ENCODE results near the gene EID2.

Gene EID2

GRCh38 chr19:39539518-39540332 is at the start of gene EID2:
Gene EID2, minus strand, starts transcription at chr19:39540161. Its CDS starts 82 bp downstream, at chr19:39540079.
- DNase-seq: peak; percentile 68

DNA sequence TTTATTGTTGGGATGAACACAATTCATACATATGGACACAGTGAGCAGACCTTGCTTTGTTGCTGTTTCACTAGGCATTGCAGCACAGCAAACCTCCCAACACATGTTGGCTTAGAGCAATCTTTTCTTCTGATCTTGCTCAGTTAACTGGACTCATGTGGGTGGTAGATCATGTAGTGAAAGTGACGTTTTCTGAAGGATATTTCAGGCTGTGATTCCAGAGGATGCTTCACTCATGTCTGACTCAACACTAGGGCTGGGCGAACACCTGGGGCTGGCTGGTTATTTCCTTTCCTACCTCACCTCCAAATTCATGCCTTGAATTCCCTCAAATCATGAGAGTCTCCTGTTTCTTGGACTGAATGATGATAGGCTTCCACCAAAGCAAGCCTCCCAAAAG is 48.1 kb upstream of the EID2 start:
- DNase-seq: no peak

DNA sequence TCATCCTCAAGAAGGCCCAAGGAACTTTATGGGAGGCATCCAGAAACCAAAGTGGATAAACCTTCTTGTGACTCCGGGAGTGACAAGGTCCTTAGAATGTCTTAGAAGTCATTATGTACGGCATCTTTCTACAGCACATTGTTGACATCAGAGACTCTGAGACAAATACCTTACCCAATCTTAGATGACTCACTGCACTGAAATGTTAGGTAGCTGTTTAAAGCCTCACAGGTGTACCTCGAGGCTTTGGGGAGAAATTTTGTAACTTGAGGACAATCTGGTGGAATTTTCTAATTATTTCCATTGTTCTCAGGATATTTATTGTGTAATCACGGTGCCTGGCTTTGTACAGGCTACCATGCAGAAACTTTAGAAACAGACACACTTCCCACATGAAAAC is 47.5 kb upstream of the EID2 start:
- no peak for DNase-seq

GRCh38 chr19:39582891-39583625 is 43.1 kb upstream of the EID2 start:
- DNase-seq: no peak

- no peak for DNase-seq
Measured at GRCh38 chr19:39582442-39582841, 42.5 kb upstream of the EID2 start.

DNA sequence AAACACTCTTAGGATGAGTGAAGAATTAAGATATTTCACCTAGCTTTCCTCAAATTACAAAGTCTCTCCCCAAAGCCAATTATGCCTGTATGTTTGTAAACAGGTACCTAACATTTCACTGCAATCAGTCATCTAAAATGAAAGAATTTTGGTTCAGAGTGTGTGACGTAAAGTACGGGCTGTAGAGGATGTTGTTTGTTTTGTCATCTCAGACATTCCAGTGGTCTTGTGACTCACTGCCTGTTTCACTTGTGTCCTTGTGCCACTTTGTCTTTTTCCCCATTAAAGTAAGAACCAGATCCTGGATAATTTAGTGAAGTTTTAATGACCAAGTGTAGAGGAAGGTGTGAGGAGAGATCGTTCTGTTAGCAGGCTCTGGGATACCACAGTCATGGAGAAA is 28.6 kb upstream of the EID2 start:
- no peak for DNase-seq

DNA sequence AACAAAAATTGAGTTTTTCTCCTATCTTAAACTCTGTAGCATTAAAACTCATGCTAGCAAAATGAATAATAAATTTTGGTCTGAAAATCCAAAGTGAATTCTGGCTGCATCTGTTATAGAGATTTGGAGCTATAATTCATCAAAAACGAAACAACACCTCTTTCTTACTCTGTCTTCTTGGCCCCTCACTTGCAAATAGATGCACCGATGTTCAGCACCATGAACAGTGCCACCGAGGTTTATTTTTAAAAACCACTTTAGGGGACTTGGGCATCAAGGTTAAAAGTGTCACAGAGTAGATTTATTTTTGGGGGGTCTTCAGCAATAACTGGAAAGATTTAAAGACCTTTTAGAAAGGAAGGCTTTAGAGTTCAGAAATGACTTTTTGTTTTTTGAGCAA is 26.1 kb upstream of the EID2 start:
- no peak for DNase-seq

DNA sequence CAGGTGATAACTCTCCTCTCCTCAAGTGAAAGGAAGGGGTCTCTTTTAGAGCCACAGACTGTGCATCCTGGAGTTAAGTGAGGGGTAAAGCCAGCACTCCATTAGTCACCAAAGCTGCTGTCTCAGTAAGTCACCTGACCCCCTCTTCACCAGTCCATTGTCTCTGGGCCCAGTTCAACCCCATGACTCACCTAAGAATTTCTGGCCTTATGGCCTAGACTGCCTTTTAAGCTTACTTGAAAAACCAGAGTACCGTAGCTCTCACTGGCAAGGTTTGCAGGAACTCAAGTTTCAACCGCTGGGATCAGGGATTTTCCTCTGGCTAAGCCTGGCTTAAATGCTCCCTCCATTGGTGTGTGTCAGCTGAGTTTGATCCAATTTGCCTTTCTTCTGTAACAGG is 23.4 kb upstream of the EID2 start:
- no peak for DNase-seq

DNA sequence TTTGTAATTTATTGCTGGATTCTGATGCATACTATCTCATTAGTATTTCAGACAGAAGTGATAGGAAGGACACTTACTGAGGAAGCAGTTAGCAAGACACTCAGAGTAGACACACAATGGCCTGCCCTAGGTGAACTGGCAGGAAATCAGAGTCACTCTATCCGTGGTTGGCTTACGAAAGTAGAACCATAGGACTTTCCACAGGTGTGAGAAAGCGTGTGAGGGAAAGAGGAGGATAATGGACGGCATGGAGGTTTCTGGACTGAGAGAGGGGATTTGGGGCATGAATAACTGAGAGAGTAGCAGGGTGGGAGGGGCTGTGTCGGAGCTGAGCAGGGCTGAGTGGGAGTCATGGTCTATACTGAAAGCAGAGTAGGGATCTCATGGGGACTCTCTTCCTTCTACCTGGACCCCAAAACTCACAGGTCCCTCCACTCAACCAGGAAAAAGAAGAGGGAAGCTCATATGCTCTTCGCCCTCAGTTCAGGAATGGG is 18.7 kb upstream of the EID2 start:
- no peak for DNase-seq

- no peak for DNase-seq
Measured at GRCh38 chr19:39557811-39558623, 18.1 kb upstream of the EID2 start.

GRCh38 chr19:39555883-39556282 is 15.9 kb upstream of the EID2 start:
- DNase-seq: no peak

- DNase-seq: no peak
Measured at GRCh38 chr19:39554701-39555311, 14.8 kb upstream of the EID2 start.

- no peak for DNase-seq
Measured at GRCh38 chr19:39553082-39553652, 13.2 kb upstream of the EID2 start.

DNA sequence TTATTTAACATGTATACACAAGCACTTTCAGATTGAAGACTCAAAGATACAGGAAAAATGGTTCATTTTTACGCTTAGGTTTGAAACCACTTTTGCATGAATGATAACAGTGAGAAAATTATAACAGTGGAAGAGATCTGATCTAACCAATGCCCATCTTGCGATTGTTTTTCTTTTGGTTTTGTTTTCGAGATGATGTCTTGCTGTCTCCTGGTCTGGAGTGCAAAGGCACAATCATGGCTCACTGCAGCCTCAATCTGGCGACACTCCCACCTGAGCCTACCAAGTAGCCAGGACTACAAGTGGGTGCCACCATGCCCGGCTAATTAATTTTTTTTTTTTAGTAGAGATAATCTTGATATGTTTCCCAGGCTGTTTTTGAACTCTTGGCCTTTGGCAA is 10.2 kb upstream of the EID2 start:
- no peak for DNase-seq

DNA sequence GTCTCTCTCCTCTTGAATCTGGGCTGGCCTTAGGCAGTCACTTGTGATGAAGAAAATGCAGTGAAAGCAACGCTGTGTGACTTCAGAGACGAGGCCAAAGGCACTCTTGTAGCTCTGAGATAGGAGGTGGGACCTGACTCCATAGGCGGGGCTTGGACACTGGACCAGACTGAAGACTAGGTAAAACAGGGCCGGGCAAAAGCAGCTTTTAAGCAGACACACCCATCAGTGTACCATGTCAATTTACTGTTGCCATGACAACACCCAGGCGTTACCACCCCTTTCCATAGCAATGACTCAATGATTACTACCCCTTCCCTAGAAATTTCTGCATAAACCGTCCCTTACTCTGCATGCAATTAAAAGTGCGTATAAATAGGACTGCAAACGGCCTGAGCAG is 6.6 kb upstream of the EID2 start:
- no peak for DNase-seq

- no peak for DNase-seq
Measured at GRCh38 chr19:39544911-39545310, 5.0 kb upstream of the EID2 start.

GRCh38 chr19:39544226-39544903 is 4.4 kb upstream of the EID2 start:
- no peak for DNase-seq

GRCh38 chr19:39543477-39543857 is 3.5 kb upstream of the EID2 start:
- no peak for DNase-seq

GRCh38 chr19:39542206-39542605 is 2.2 kb upstream of the EID2 start:
- DNase-seq: no peak

DNA sequence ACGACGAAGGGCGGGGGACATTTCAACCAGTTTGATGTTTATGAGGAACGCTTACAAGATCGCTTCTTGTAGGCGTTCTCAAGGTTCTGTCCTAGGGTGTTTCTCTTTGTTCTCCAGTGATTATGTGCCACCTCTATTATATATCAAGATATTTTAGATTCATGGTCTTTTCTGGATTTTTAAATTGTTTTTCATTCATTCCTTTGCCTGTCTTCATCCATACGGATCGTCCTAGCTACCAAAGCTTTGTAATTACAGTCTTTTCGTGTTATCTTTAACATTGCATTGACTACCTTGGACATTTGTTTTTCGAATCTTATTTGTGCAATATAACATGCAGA is 342 bp upstream of the EID2 start:
- DNase-seq: no peak

GRCh38 chr19:39539165-39539517 is 820 bp downstream of the EID2 start:
- no peak for DNase-seq

- no peak for DNase-seq
Measured at GRCh38 chr19:39533791-39534190, 6.2 kb downstream of the EID2 start.
